Lung microvascular endothelial cell (primary cell): ENCODE data around the gene SIMC1. TPM values are rescaled to one million over a fixed set of nuclear protein-coding genes. Genes with fewer than 3 reads are reported as not detected.
"Not testable (repeated sequence)": the region's sequence is repeated elsewhere in the genome, so short reads cannot be mapped to it uniquely, and the experiment has no call there.

Experiments
- DNase-seq, 2 donors: peaks; one replicate each; pipeline versions ENCODE4 v3.0.0 to v3.0.0-alpha.2; 2010; ENCODE audit warnings: low read depth in 2 of 2
- total RNA-seq: library from RNA; depleted of rRNA; stranded (reverse); fragments of >200 nt; gene quantifications from 2 replicates; pipeline ENCODE4 v1.2.1, GENCODE V29; 2014

Gene SIMC1
- 1.5 and 2.2 TPM in 2 replicates for total RNA-seq

DNA sequence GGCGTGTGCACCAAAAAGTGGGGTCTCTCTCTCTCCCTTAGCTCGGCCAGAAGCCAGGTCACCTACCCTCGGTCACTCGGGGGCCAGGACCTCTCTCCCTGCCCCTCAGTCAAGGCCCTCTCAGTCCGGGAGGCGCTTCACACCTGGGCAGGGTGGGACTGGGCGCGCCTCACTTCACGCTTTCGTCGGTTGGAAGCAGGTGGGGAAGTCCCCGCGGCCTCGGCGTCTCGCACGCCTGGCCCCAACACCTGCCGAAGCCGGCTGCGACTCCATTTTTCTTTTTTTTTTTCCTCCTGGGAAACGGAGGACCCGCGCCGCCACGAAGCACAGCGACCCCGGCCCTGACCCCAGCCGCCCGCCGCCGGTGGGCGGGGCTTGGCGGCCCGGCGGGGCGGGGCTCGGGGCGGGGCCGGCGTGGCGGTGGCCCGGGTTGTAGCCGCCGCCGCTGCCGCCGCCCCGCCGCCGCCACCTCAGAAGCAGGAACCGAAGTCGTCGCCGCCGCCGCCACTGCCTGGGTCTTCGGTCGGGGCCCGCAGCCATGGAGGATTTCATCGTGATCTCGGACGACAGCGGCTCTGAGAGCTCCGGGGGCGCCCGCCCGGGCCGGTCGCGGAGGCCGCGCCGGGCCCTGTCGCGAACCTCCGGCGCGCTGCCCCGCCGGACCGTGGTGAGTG lies at the start of gene SIMC1:
SIMC1 (plus strand) TSS at position 454 of the 674 bp plus-strand sequence; CDS start at position 539, 85 bp downstream.
- DNase-seq = peak; percentile 3 to 34

GRCh38 chr5:176188506-176189193 lies 49.6 kb upstream of the SIMC1 start:
- DNase-seq = no peak

- DNase-seq = no peak
Observed at GRCh38 chr5:176189857-176190256, 48.4 kb upstream of the SIMC1 start.

DNA sequence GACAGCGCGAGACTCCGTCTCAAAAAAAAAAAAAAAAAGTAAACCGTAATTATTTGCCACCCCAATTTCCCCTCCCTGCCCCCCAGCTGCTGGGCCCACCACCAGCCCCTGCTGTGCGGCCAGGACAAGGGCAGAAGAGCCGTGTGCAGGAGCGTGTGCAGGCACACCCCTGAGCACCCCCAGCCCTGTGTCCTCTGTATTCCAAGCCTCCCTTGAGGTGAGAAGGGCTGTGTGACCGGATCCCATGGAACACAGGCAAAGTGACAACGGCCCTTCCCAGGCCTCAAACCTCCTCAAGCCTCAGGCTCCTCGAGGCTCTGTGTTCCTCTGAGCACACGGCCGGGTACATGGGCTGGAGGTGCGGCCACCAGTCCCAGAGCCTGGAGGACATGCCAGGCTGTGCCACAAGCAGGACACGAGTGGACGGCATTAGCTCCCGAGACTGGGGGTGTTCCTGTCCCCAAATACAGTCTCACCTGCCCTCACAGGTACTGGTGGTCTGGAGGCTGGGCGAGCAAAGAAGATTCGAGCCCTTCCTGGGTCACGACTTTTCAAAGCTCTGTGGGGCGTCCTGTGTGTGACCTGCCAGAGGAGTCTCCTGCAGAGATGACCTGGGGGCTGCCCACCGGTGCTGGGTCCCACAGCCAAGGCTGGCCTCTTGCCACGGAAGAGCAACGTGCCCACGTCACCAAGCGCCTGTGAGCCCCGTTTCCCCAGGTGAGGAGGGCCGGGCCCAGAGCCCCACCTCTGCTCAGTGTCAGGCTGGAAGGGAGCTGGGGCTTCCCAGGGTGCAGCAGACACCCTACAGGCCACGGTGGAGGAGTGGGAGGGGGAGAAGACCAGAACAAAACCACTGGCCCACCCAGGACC lies 47.1 kb upstream of the SIMC1 start:
- DNase-seq = no peak

DNA sequence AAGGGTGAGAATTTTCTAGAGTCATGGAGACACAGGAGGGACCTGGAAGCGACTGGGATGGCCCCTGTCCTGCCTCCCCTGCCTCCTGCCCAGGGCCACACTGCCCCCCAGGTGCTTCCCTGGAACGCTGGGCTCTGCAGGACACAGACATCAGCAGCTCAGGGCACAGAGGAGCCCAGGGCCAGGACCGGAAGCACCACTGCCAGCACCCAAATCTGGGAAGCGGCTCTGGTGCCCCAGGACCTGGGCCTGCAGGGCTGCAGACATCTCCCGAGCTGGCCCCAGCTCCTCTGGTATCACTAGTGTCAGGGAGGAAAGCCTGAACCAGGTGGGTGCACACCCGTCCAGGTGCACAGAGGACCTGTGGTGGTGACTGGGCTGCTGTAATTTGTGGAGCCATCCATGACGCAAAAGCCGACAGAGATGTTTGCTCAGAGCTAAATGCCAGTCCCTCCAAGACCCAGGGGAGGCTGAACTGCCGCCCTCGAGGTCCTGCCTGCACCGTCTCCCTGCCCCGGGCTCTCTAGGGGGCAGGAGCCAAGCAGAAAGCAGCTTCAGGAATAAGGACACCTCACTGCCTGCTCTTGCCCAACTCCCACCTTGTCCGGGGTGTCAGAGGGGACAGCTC lies 46.0 kb upstream of the SIMC1 start:
- no peak for DNase-seq

DNA sequence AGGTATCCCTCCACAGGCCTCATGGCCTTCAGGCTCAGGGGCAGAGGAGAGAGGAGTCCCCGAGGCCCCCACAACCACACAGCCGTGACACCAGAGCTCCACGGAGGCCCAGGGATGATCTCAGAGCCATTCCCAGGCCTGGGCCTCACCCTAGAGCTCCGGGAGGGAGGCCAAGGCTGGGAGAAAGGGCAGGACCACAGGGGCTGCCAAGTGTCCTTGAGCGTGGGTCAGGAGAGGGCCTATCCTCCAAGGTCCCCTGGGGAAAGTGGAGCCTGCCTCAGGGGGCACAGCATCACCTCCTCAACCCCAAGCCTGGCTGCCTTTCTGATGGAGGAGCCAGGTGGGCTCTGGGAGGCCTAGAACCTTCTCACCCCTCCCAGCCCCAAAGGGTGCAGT lies 45.5 kb upstream of the SIMC1 start:
- DNase-seq = not testable (repeated sequence)

GRCh38 chr5:176193636-176194035 lies 44.6 kb upstream of the SIMC1 start:
- not testable (repeated sequence) for DNase-seq

GRCh38 chr5:176194238-176195083 lies 43.8 kb upstream of the SIMC1 start:
- DNase-seq = peak; percentile 6 to 12

DNA sequence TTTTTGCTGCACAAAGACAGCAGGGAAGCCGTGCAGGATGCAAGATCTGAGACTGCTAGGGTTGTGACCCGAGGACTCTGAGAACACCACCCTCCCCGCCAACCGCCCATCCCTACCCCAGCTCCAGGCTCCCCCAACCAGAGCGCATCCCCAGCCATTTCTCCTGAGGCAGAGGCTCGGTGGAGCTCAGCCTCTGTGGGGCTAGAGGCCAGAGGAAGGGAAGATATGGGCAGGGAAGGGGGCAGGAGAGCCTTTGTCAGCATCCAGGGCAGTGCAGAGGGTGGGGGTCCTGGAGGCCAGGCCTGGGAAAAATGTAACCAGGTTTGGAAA lies 43.2 kb upstream of the SIMC1 start:
- DNase-seq = not testable (repeated sequence)

DNA sequence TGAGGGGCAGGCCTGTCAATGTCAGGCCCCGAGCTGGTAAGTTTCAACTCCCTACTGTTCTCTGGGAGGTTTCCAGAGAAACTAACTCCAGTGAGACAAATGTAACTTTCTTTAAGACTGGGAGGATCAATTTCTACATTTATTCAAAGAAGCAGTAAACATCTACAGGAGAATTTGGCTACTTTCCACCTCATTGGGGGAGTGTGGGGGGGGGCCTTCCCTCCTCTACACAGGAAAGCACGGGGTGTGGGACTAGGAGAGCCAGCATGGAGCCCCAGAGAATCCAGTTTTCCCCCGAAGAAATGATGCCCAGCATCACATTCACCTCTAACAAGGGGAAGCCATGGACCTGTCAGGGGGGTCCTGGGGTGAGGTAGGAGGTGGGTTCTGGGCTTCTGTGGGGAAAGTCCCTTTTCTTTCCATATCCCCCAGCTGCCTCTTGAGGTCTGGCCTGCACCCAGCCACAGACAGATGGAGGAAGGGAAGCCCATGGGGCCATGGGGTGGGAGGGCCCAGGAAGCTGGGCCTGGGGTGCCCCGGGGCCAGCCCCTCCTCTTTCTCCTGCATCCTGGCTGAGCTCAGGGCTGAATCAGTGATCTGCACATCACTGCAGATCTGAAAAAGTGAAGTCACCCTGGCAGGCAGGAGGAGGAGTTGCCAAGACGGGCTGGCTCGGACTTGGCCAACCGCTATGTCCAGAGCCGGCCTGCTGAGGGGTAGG lies 42.6 kb upstream of the SIMC1 start:
- not testable (repeated sequence) for DNase-seq

DNA sequence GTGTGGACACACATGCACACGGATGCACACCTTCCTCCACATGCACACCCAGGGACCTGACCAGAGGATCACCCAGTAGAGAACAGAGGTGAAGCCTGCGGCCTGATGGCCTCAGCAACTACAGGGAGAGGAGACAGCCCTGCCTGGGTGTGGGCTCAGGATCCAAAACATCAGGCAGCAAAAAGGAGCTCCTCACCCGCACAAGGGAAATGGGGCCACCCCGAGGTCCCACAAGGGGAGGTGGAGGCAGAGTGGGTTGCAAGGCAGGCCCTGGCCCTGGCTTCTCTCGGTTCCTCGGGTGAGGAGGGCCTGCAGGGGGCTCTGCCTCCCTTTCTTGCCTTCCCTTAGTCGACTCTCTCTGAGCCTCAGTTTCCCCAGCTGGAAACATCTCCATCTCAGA lies 41.4 kb upstream of the SIMC1 start:
- not testable (repeated sequence) for DNase-seq

DNA sequence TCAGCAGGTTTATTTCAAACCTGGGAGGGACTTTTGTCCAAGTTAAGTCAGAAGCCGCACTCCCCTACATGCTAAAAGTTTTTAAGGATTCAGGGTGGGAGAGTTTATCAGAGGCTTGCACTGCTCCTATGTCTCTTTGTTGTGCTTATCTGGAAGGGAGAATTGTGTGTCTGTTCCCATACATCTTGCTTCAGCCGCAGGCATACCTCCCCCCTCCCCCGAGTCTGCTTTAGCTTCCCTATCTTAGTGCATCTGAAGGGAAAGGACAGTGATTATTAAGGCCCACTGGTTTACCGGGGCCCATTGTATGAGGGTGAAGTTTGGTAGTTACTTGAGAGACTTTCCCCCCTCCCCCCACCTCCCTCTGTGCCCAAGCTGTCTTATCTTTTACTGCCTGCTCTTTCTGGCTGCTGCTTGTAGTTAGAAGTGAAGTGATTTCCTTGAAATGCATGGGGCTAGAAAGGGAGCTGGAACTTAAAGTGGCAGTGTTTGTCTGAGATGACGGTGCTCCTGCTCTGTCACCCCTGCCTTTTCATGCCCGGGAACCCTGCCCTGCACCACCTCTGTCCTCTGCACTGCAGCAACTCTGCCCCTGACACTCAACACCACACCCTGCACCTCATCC lies 40.9 kb upstream of the SIMC1 start:
- not testable (repeated sequence) for DNase-seq

DNA sequence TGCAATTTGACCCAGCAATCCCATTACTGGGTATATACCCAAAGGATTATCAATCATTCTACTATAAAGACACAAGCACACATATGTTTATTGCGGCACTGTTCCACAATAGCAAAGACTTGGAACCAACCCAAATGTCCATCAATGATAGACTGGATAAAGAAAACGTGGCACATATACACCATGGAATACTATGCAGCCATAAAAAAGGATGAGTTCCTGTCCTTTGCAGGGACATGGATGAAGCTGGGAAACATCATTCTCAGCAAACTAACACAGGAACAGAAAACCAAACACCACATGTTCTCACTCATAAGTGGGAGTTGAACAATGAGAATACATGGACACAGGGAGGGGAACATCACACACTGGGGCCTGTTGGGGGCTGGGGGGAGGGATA lies 39.9 kb upstream of the SIMC1 start:
- DNase-seq = not testable (repeated sequence)

DNA sequence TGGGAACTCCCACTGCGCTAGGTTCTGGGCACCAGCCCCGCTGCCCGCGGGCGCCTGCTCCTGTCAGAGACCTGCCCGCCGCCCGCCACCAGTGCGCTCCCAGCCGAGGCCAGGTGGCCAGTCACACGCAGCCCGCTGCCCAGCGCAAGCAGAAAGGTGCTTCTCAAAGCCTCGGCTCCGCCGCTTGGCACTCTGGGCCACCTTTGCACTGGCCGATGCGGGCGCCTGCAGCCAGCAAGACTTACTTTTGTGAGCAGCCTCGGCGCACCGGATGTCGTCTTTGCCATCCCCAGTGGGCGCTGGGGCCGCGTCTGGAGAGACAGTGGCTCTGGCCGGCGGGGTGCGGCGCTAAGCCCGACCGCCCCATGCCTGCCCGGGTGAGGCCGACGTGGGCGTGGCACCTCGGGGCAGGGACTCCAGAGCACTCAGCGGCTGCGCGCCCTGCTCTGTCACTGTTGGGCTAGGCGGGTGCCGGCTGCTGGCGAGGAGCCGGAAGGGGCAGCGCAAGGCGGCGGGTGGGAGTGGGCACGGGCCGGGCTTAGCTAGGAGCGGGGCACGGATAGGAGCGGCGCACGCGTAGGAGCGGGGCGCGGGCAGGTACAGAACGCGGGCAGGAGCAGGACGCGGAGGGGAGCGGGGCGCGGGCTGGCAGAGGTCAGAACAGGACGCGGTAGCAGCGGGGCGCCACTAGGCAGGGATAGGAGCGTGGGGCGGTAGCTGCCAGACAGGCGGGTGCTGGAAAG lies 39.1 kb upstream of the SIMC1 start:
- not testable (repeated sequence) for DNase-seq

- not testable (repeated sequence) for DNase-seq
Observed at GRCh38 chr5:176199803-176200399, 38.3 kb upstream of the SIMC1 start.

GRCh38 chr5:176201811-176202210 lies 36.4 kb upstream of the SIMC1 start:
- DNase-seq = no peak

GRCh38 chr5:176203086-176203485 lies 35.1 kb upstream of the SIMC1 start:
- no peak for DNase-seq

DNA sequence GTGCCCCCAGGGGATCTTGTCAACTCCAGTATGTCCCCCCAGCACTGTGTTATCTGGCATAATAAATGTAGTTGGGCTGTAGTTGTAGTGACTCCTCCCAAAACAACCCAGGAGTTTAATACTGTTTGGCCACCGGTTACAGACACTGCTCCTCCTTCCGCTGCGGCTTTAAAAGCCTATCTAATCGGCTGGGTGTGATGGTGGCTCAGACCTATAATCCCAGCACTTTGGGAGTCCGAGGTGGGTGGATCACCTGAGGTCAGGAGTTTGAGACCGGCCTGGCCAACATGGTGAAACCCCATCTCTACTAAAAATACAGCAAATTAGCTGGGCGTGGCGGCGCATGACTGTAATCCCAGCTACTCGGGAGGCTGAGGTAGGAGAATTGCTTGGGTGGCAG lies 34.7 kb upstream of the SIMC1 start:
- DNase-seq = not testable (repeated sequence)
